Activated CD4-positive, CD25-positive, alpha-beta regulatory T cell (primary cell): Measurements from ENCODE around the gene OR6N1.

Experiments used
- DNase-seq, 4 experiments: peaks; one replicate each; lab custom pipeline; 2025; lab: John Stamatoyannopoulos, UW

Gene OR6N1, protein sequence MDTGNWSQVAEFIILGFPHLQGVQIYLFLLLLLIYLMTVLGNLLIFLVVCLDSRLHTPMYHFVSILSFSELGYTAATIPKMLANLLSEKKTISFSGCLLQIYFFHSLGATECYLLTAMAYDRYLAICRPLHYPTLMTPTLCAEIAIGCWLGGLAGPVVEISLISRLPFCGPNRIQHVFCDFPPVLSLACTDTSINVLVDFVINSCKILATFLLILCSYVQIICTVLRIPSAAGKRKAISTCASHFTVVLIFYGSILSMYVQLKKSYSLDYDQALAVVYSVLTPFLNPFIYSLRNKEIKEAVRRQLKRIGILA

DNA sequence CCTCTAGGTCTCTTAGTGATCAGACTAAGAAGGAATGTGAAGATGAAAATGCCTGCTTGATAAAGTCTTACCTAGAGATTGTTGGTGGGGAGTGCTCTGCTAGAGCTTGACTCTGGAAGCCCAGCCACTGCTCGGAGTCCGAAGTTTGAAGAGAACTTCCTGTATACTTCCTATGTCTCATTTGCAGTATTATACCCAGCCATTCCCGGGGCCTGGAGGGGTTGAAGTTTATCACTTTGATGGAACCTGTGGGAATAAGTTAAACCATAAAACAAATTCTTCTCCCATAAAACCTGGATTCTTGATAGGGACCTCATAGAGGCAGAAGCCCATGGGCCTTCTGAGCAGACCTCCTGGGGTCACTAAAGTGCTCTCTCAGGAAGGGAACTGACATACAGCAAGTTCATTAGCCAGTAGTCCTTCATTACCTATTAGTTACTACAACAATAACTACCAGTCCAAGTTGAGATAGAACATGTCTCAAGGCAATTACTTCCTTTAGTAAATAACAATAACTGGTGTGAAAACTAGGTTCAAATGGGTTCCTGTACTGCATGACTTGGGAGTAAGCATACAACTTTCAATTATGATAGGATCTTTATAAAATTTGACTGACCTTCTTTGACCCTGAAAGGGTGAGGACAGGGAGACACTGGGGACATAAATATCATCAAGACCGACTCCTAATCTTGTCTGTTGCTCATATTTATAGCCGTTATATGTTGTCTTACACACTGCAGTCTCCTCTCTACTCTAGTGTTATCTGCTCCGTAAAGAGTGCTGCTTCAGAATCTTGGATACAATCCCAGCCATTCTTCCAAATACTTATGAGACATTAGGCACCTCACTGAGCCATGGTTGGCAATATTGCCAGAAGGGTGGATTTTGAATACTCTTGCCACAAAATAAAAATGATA, at the start of gene OR6N1:
TSS of gene OR6N1 (minus strand) at position 246 of the 917 bp plus-strand sequence. CDS start 5,513 bp downstream, outside the sequence.
- no peak for DNase-seq

DNA sequence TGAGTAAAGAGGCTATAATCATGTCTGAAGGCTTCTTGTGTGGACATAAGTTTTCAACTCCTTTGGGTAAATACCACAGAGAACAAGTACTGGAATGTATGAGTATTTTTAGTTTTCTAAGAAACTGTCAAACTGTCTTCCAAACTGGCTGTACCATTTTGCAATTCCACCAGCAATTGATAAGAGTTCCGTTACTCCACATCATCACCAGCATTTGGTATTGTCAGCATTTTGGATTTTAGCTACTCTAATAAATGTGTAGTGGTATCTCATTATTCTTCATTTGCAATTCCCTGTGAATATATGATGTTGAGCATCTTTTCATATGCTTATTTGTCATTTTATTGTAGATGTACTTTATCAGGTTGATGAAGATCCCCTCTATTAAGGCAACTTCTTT, 49.7 kb upstream of the OR6N1 start:
- DNase-seq: no peak

DNA sequence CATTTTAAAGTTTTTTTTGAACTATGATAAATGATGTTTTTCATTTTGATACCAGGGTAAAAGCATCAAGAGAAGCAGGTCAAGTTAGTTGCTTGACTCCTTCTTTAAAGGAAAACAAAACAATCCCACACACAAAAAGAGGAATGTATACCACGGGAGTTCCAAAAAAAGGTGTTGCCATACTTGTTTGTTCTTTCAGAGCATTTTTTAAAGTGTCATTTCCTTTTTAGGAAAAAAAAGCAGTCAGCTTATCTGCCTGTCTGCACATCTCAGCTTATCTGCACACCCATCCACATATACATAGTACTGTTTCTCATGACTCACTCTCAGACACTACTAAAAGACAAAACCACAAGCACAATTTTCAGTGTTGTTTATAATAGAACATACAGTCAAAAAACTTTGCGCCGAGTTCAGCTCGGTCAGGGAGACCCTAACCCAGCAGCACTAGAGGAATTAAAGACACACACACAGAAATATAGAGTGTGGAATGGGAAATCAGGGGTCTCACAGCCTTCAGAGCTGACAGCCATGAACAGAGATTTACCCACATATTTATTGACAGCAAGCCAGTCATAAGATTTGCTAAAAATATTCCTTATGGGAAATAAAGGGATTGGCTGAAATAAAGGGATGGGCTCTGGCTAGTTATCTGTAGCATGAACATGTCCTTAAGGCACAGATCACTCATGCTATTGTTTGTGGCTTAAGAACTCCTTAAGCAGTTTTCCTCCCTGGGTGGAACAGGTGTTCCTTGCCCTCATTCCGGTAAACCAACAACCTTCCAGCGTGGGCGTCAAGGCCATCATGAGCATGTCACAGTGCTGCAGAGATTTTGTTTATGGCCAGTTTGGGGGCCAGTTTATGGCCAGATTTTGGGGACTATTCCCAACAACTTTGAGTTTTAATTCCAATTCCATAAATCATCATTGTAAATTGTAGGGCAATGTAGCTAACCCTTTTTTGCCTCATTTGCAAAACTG, 47.8 kb upstream of the OR6N1 start:
- no peak for DNase-seq

DNA sequence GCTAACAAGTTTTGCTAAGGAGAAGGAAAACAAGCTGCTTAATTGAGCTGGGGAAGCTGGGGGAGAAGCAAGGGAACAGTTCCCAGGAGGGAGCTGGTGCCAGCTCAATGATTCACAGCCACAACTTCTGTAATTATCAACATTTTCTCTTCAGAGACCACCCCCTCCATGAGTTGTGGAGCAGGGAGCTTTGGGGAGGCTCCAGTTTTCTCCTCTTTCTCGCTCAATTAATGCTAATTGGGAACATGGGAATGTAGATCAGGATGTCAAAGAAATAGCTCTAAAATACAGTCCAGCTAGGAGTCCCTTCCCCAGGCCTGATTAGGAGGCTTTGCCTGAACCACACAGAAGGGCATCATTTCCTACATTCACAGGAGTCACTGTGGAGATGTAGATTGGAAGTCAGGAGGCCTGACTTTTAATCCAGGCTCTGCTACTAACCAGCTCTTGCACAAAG, 47.0 kb upstream of the OR6N1 start:
- DNase-seq: no peak

DNA sequence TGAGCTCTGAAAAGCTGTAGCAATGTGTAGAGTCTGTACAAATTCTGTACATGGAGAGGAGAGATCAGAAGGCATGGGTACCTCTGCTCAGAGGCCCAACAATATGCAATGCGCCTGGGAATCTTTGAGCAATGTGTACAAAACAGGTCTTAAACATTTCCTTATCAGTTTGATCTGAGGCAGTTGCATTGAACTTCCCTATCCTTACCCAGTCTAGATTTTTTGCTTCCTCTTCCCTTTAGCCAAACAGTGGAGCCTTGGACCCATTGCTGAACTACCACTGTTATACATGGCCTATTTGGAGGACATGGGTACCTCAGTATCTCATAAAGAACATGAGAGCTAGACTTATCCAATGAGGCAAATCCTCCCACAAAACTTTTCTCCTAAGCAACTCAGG, 46.6 kb upstream of the OR6N1 start:
- no peak for DNase-seq

DNA sequence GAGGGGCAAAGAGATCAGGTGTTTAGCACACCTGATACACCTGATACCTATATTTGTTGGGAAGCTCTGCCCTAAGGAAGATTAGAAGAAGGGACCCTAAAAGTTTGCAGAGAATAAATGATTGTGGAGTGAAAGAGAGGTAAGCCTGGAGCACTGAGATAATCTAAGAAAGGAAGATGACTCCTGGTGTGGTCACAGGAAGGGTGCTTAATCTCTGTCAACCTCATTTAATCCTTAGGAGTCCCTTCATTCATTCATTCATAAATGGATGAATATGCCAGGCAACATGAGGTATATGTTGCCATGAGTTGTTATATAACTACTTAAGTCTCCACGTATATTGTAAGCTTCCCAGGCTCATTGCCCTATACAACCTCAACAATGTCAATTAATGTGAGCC, 43.0 kb upstream of the OR6N1 start:
- DNase-seq: no peak

DNA sequence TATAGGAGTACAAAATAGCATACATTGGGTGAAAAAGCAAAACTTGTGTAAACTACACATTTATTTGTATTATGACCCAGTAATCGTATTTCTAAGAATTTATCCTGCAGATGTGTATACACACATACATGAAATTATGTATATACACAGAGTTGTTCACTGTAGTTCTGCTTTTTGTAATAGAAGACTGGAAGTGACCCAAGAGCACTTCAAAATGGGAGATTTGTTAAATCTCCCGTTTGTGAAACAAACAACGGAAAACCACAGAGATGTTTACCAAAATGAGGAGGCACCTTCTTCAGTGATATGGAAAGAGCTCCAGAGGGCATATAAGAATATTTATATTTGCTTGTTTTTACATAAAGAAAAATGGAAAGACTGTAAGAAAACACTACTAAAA, 41.2 kb upstream of the OR6N1 start:
- DNase-seq: no peak

DNA sequence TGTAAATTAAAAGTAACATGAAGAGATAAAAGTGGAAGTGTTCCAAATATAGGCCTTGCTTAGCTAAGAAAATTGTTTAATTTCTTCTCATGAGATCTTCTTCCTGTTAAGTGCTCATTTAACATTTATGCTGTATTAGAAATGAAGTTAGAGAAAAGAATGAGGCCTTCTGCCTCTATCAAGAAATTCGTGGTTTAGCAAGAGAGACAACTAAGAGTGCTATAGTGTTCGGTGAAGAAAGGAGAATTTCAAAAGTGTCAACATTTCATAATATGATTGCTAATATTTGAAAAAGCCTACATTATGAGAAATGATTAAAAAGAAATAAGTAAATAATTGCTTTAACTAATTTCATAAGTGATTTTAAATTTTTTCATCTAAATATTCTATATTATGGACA, 40.3 kb upstream of the OR6N1 start:
- DNase-seq: no peak

DNA sequence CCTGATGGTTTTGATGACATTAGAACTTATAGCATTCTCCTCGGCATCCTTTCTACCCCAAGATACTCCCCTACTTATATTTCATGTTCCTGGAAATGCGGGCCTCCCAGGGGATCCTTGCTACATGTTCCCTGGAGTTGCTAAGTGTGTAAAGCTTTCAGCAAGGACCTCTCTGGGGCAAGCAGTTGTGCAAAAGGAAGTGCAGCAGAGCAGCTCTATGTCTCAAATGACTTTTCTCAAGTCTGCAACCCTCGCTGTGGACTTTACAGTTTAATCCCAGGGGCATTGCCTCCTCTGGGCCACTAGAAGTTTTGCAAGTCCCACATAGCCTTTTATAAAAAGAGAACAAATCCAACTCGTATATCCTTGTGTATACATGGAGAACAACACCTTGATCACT, 38.3 kb upstream of the OR6N1 start:
- no peak for DNase-seq

DNA sequence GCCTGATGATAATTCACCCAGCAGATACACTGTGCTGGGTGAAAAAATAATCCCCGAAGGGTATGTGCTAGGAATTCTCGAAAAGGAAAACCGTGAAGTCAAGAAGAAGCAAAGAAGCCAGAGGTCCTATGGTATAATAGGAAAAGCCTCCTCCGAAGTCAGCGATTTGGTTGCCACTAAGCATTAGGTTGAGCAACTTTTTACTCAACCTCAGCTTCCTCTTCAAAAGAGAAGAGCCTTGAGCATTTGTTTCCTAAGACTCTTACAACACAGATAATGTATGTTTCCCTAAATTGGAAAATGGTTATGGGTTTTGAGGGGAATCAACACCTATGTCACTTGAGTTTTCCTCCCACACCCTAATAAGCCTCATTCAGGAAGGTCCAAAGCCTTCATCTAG, 37.9 kb upstream of the OR6N1 start:
- DNase-seq: no peak

DNA sequence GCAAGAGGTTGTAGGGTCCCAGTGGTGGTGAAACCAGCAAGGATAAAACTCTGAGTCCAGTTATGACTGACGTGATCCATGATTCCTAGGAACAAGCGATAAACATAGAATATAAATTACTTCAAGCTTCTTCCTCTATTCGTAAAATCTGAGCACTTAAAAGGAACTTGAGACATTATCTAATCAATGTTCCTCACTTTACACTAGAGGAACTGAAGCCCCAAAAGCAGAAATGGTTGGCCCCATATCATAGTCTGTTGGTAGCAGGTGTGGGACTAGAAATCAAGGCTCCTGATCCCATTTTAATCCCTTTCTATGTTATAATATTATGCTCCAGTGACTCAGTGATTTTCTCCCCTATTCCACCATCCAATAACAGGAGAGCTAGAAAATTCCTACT, 37.3 kb upstream of the OR6N1 start:
- no peak for DNase-seq

DNA sequence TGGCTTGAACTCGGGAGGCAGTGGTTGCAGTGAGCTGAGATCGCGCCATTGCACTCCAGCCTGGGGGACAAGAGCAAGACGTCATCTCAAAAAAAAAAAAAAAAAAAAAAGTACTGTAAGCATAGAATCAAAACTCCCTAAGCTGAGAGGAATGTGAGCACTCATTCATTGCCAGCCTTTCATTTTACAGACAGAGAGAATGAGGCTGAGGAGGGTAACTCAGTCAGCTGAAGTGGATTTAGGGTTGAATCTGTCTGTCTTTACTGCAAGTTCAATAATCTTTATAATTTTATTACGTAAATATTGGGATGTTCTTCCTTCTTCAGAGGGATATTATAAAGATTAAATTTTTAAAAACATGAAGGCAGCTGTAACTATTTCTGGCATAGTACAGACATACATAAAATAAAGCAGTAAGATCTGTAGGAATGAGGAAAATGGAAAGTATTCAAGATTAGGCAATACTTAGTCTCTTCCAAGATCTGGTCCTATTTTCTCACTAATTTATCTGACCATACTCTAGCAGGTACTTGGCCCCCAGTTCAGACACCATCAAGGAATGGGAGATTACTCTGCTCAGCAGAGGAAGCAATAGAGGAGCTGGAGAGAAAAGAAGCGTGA, 35.0 kb upstream of the OR6N1 start:
- no peak for DNase-seq

DNA sequence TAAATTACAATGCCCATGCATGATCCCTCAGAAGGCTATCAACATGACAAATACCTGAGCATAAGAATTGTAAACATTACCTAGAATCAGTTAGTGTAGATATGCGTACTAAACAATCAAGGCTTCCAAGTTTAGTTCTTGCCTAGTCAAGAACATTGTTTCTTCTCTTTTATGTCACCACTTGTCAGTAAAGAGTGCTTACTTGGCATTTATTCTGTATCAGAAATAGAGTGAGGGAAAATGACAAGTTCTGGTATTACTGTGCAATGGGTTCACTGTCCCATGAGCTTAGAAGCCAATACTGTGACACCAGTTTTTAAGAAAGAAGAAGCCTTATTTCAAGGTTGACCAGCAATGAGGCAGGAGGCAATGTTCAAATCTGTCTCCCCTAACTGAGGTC, 31.7 kb upstream of the OR6N1 start:
- DNase-seq: no peak

DNA sequence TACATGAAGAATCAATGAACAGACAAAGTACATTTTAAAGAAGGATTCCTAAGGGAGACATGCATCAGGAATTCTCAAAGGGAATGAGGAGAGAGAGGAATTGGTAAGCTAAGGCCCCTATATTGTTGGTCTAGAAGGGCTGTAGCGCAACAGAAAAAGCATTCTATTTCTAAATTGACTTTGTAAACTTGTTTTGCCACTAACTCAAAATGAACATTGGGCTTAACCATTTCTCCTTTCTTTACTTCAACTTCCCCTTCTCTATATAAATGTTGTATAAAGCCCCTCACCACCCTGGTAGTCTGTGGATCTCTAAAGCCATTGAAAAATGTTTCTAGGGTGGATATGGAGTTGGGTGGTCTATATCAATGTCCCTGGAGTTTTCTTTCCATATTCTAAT, 29.4 kb upstream of the OR6N1 start:
- no peak for DNase-seq

DNA sequence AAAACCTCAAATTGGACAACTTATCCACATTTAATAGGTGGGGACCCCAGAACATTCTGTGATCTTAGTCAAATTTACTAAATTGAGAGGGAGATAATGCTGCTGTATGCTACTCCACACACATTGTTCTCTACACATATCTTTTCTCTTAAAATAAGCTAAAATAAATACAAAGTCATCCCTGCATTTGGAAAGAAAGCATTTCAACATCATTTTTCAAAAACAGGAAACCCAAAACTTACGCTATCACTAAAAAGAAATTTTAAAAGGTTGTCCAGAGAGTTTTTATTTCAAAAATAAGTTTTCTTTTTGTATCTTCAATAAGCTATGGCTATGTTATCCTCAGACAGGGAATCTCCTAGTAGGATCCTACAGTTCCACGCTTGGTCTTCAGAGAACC, 28.5 kb upstream of the OR6N1 start:
- no peak for DNase-seq

DNA sequence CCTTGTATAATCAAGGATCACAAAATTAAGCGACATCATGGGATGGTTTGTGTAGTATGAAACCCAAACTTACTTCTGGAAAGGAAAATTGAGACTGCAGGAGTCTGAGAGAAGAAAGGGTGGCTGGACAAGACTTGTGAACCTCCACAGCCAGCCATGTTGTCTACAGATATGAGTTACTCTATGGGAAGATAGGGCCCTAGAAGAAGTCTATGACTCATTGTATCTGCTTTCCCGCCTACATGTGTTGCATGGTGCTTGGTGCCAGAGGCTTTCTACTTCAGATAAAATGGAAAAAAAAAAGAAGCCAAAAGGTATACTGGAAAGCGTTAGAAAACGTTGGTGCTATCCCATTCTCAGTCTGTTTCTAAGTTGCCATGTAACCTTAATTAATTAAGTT, 27.7 kb upstream of the OR6N1 start:
- DNase-seq: no peak

DNA sequence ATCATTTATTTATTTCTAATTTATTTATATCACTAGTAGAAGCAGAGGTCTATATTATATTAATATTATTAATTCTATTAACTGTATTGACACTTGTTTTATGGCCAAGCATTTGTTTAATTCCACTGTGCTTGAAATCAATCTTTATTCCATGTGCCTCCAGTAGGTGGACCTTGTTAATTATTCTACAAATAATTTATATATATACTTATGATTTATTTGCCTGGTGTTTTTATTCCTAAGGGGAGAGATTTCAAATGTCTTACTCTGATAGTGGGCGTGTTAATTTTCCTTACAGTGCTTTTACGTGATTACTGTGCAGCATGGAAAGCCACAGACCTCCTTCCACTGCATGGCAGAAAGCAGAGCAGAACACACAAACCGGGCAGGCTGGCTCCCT, 26.5 kb upstream of the OR6N1 start:
- DNase-seq: no peak

DNA sequence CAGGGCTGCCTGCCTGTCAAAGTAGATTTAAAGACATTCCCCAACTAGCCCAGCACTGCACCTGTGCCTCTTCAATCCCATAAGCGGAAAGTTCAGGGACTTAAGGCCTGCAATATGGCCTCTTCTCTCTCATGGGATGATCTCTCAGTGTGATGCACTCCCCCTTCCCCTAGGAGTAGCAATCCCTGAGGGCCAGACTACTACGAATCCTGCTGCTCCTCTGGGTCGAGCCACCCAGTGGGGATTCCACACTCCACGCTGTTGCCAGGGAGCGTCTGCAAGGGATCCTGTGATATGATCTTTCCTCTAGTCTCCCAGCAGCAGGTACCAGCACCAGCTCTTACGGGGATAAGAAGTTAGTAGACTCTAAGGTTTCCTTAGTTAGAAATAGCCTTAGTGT, 22.3 kb upstream of the OR6N1 start:
- no peak for DNase-seq

DNA sequence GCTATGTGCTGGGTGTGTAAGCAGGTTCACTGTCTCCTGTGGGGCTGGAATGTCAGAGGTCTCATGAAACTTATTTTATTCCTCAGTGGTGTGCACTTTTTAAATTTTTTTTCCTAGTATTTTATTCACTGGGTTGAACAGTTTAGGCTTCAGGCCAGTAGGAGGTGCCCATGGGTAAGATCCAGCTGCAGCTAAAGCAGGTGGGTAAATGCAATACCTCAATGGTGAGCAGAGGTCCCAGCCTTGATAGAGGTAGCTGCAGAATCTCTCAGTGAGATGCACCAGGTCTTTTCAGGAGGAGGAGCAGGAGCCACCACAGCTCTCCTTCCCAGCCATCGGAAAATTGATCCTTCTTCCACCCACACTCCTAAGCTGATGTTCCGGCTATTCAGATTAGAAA, 21.6 kb upstream of the OR6N1 start:
- no peak for DNase-seq

DNA sequence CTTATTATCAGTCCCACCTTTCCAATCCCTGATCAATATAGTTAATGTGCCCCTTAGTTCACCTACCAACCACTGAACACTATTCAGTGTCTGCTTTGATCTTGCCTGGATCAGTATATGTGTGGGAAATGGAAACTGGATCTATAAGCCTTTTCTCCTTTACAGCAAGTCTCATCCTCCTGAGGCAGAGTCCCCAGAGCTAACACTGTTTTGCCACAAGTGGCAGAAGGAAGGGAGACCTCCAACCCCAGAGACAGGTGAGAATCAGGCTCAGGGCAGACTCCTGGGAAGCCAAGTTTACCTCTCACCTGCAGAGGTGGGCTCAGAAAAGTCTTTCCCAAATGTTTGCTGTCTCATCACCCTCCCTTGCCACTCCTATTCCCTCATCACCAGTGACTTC, 9.1 kb upstream of the OR6N1 start, which contains the start of gene OR6N2:
TSS of gene OR6N2 (minus strand) at position 101 of the 400 bp plus-strand sequence. CDS start 3,569 bp downstream, outside the sequence.
- DNase-seq: no peak

DNA sequence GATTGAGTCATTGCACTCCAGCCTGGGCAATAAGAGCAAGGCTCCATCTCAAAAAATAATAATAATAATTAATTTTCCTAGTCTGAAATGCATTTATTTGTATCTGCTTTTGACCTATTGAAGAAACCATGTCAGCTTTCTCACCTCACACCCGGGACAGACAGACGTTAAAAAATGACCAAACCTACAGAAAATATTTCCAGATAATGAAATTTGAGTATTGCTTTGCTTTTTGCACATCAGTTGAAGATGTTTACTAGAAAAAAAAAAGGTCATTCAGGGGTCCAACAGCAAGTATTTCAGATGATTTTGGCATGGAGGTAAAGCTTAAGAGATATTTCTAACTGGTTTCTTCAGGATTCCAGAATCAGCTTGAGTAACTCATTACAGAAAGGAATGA, 17.6 kb downstream of the OR6N1 start, which contains the start of gene OR6K6:
TSS of gene OR6K6 (plus strand) at position 301 of the 400 bp plus-strand sequence. CDS start 168 bp downstream, outside the sequence.
- no peak for DNase-seq
